HepG2 (cell line): ENCODE data around the gene BRCA1. TPM values are rescaled to one million over a fixed set of nuclear protein-coding genes. Genes with fewer than 3 reads are reported as not detected.

Experiments used
- CBX2 ChIP-seq, 2 experiments: fragments of 200-600 bp in 1 of 2; sonication (generic); formaldehyde crosslinking in 1 of 2; IDR thresholded peaks; 2 replicates each; pipeline versions ENCODE4 v1.7.0 to v1.8.1; 2018 to 2022; ENCODE audit warnings: low read depth in 2 of 2, low read length in 1 of 2, mild to moderate bottlenecking in 1 of 2, missing genetic modification reagents in 1 of 2
- CCDC6 ChIP-seq: sonication (generic); formaldehyde crosslinking; IDR thresholded peaks from 2 replicates; pipeline ENCODE4 v1.8.1; 2022; ENCODE audit warnings: mild to moderate bottlenecking, missing genetic modification reagents, moderate library complexity
- HOXA5 ChIP-seq: sonication (generic); formaldehyde crosslinking; IDR thresholded peaks from 2 replicates; pipeline ENCODE4 v1.4.0; 2020; ENCODE audit warnings: missing genetic modification reagents
- HOXD1 ChIP-seq: sonication (generic); formaldehyde crosslinking; IDR thresholded peaks from 2 replicates; pipeline ENCODE4 v1.5.0; 2020; ENCODE audit warnings: missing genetic modification reagents
- IRF1 ChIP-seq: sonication (generic); formaldehyde crosslinking; IDR thresholded peaks from 2 replicates; pipeline ENCODE4 v1.4.0; 2020; ENCODE audit warnings: low read depth, mild to moderate bottlenecking, missing genetic modification reagents
- MXD1 ChIP-seq: sonication (generic); formaldehyde crosslinking; IDR thresholded peaks from 2 replicates; pipeline ENCODE4 v1.4.0; 2020; ENCODE audit warnings: mild to moderate bottlenecking, missing genetic modification reagents
- NR2F2 ChIP-seq: IDR thresholded peaks from 2 replicates; pipeline ENCODE4 v1.6.1; 2012; ENCODE audit warnings: low read depth, inconsistent platforms, borderline replicate concordance
- POLR2G ChIP-seq: fragments of 200-400 bp; formaldehyde crosslinking; IDR thresholded peaks from 2 replicates; pipeline ENCODE4 v1.6.1; 2018; ENCODE audit warnings: mild to moderate bottlenecking, low read depth, low read length, moderate library complexity
- SCMH1 ChIP-seq: sonication (generic); formaldehyde crosslinking; IDR thresholded peaks from 2 replicates; pipeline ENCODE4 v1.9.0; 2021; ENCODE audit warnings: missing genetic modification reagents, mild to moderate bottlenecking, borderline replicate concordance
- SP140L ChIP-seq: sonication (generic); formaldehyde crosslinking; IDR thresholded peaks from 2 replicates; pipeline ENCODE4 v1.4.0; 2020; ENCODE audit warnings: missing genetic modification reagents, borderline replicate concordance
- YEATS2 ChIP-seq: sonication (generic); formaldehyde crosslinking; IDR thresholded peaks from 2 replicates; pipeline ENCODE4 v1.4.0; 2020; ENCODE audit warnings: missing genetic modification reagents, borderline replicate concordance
- ZNF253 ChIP-seq: sonication (generic); formaldehyde crosslinking; IDR thresholded peaks from 2 replicates; pipeline ENCODE4 v1.8.0; 2022; ENCODE audit warnings: mild to moderate bottlenecking, missing genetic modification reagents, borderline replicate concordance
- ZNF281 ChIP-seq: sonication (generic); formaldehyde crosslinking; IDR thresholded peaks from 2 replicates; pipeline ENCODE4 v1.4.0; 2020; ENCODE audit warnings: missing genetic modification reagents, borderline replicate concordance
- ZNF510 ChIP-seq: sonication (generic); formaldehyde crosslinking; IDR thresholded peaks from 2 replicates; pipeline ENCODE4 v1.4.0; 2020; ENCODE audit warnings: low read depth, mild to moderate bottlenecking, missing genetic modification reagents
- ZNF552 ChIP-seq: sonication (generic); formaldehyde crosslinking; IDR thresholded peaks from 2 replicates; pipeline ENCODE4 v1.9.0; 2022; ENCODE audit warnings: missing genetic modification reagents, mild to moderate bottlenecking, borderline replicate concordance
- ZNF644 ChIP-seq: IDR thresholded peaks from 2 replicates; pipeline ENCODE4 v1.6.1; 2016; ENCODE audit warnings: low read depth
- ZNF7 ChIP-seq: IDR thresholded peaks from 2 replicates; pipeline ENCODE4 v1.6.1; 2016; ENCODE audit warnings: missing biosample characterization, missing genetic modification reagents
- polyA plus RNA-seq, 8 experiments: library from polyadenylated mRNA; depleted of rRNA in 3 of 8; stranded (reverse) in 7 of 8; unstranded in 1 of 8; fragments of >200 nt; fragmentation: Illumina TruSeq in 4 of 8; extraction: Trizol in 4 of 8; gene quantifications; 2 replicates each; pipeline versions ENCODE4 v1.2.1 to v1.2.3, GENCODE V29; 2011 to 2016; ENCODE audit warnings: low read depth in 4 of 8, missing spikeins in 1 of 8, mixed read lengths in 1 of 8; ENCODE audit not compliant: insufficient read depth in 1 of 8
- total RNA-seq, 5 experiments: library from RNA; depleted of rRNA; stranded (reverse); fragments of >200 nt; fragmentation: Illumina TruSeq; extraction: Trizol; gene quantifications; 2 replicates each; pipeline ENCODE4 v1.2.3, GENCODE V29; 2016; ENCODE audit warnings: low read depth in 1 of 5
- TF ChIP-seq, protein P1 (sequence below): sonication (generic); formaldehyde crosslinking; IDR thresholded peaks from 2 replicates; pipeline ENCODE4 v1.4.0; 2020; ENCODE audit warnings: missing genetic modification reagents, low read depth, mild to moderate bottlenecking, borderline replicate concordance
- TF ChIP-seq, protein P2 (sequence below): fragments of 450-650 bp; IDR thresholded peaks from 2 replicates; pipeline ENCODE4 v1.6.1; 2017; ENCODE audit warnings: mild to moderate bottlenecking

The BRCA1 gene
- total and polyA plus RNA-seq, 2 of the 13 experiments (the other 11 are each of a cell fraction or from before 2014, with no cell fraction given) = 13.3 to 37.5 TPM

GRCh38 chr17:43170766-43171585 is 45.8 kb upstream of the BRCA1 start, which contains the start of gene NBR1 (continued):
- TF ChIP-seq, protein P1, sequence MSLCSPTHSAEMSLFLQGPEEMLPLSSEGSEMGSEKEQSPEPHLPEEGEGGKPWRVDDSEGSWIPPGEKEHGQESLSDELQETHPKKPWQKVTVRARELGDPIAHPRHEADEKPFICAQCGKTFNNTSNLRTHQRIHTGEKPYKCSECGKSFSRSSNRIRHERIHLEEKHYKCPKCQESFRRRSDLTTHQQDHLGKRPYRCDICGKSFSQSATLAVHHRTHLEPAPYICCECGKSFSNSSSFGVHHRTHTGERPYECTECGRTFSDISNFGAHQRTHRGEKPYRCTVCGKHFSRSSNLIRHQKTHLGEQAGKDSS = no peak
- TF ChIP-seq SP140L (CRISPR knock-in tag) (no peak), ZNF552 (CRISPR knock-in tag) (no peak), ZNF253 (CRISPR knock-in tag) (peak; percentile 50; the same call in 1 of the 2 replicates), SCMH1 (CRISPR knock-in tag) (no peak), HOXD1 (CRISPR knock-in tag) (no peak), ZNF281 (CRISPR knock-in tag) (no peak), CCDC6 (CRISPR knock-in tag) (no peak), NR2F2 (peak; percentile 48; the same call in 1 of the 2 replicates), CBX2 (IDR thresholded peaks at IDR 0.05; ENCODE audit: low read depth, low read length) (no peak), CBX2 (CRISPR knock-in tag; IDR thresholded peaks at IDR 0.05; ENCODE audit: low read depth) (no peak; the same call in 1 of the 2 replicates), ZNF7 (CRISPR knock-in tag) (no peak), ZNF510 (CRISPR knock-in tag) (no peak), YEATS2 (peak; percentile 41; the same call in 1 of the 2 replicates), POLR2G (peak; percentile 80), ZNF644 (0 out of 2 replicates have a peak, but pooled peaks have one; percentile 34), MXD1 (no peak), IRF1 (CRISPR knock-in tag) (no peak; the same call in 1 of the 2 replicates), HOXA5 (CRISPR knock-in tag) (no peak; the same call in 1 of the 2 replicates)
- TF ChIP-seq, protein P2, sequence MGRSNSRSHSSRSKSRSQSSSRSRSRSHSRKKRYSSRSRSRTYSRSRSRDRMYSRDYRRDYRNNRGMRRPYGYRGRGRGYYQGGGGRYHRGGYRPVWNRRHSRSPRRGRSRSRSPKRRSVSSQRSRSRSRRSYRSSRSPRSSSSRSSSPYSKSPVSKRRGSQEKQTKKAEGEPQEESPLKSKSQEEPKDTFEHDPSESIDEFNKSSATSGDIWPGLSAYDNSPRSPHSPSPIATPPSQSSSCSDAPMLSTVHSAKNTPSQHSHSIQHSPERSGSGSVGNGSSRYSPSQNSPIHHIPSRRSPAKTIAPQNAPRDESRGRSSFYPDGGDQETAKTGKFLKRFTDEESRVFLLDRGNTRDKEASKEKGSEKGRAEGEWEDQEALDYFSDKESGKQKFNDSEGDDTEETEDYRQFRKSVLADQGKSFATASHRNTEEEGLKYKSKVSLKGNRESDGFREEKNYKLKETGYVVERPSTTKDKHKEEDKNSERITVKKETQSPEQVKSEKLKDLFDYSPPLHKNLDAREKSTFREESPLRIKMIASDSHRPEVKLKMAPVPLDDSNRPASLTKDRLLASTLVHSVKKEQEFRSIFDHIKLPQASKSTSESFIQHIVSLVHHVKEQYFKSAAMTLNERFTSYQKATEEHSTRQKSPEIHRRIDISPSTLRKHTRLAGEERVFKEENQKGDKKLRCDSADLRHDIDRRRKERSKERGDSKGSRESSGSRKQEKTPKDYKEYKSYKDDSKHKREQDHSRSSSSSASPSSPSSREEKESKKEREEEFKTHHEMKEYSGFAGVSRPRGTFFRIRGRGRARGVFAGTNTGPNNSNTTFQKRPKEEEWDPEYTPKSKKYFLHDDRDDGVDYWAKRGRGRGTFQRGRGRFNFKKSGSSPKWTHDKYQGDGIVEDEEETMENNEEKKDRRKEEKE = no peak
